Adrenal gland (tissue), 12 donors: ENCODE measurements around the gene CXCR5. TPM values are rescaled to one million over a fixed set of nuclear protein-coding genes. Genes with fewer than 3 reads are reported as not detected.

Source experiments
- DNase-seq, 7 donors: peaks; one replicate each; pipeline ENCODE4 v3.0.0-alpha.2; 2019 to 2020
- H3K27ac ChIP-seq, 5 donors: fragments of 200-600 bp; sonication (generic) in 4 of 5; 1 replicate in 3 of 5; 2 replicates in 2 of 5; pipeline versions ENCODE4 v1.5.1 to v1.8.0; 2016 to 2020; ENCODE audit warnings: mild to moderate bottlenecking in 1 of 5
- H3K27me3 ChIP-seq: fragments of 200-600 bp; 2 replicates; pipeline ENCODE4 v1.8.0; 2021
- H3K36me3 ChIP-seq, 2 donors: fragments of 200-600 bp; replicated peaks in 1 of 2; 1 replicate in 1 of 2; 2 replicates in 1 of 2; pipeline versions ENCODE4 v1.5.1 to v1.8.0; 2018 to 2022
- H3K4me1 ChIP-seq, 2 donors: fragments of 200-600 bp; replicated peaks in 1 of 2; 1 replicate in 1 of 2; 2 replicates in 1 of 2; pipeline versions ENCODE4 v1.5.1 to v1.8.0; 2018 to 2021
- H3K4me3 ChIP-seq, 4 donors: fragments of 200-600 bp; sonication (generic) in 3 of 4; one replicate each; pipeline ENCODE4 v1.5.1; 2016 to 2018
- H3K9me3 ChIP-seq, 3 donors: fragments of 200-600 bp; sonication (generic) in 1 of 3; replicated peaks in 1 of 3; 1 replicate in 2 of 3; 2 replicates in 1 of 3; pipeline versions ENCODE4 v1.5.1 to v1.8.0; 2016 to 2021
- CTCF ChIP-seq, 6 experiments: fragments of 450-650 bp in 4 of 6; fragments of 200-600 bp in 2 of 6; sonication (generic) in 1 of 6; IDR thresholded peaks; 1 replicate in 5 of 6; 2 replicates in 1 of 6; pipeline versions ENCODE4 v1.5.1 to v1.8.0; 2016 to 2021; ENCODE audit warnings: antibody characterized with exemption in 6 of 6, mild to moderate bottlenecking in 2 of 6, moderate library complexity in 1 of 6
- POLR2A ChIP-seq, 2 donors: fragments of 450-650 bp; IDR thresholded peaks; one replicate each; pipeline ENCODE4 v1.6.1; 2017; ENCODE audit warnings: antibody characterized with exemption in 2 of 2, mild to moderate bottlenecking in 2 of 2, moderate library complexity in 1 of 2
- WGBS, 4 donors: extraction: QIAGEN DNeasy Blood & Tissue Kit in 2 of 4; methylation state at CpG; one replicate each; pipeline versions ENCODE4 v1.1.5 to v1.1.7; 2013 to 2017; 5-methylcytosine and 5-hydroxymethylcytosine counted together
- intact Hi-C, 2 donors: fragments of 100-400 bp; cut with DNase I; formaldehyde crosslinking; loops; one replicate each; pipeline versions ENCODE4 v1.14.1 to v1.15.0; 2022 to 2023
- polyA plus RNA-seq, 3 donors: library from polyadenylated mRNA; stranded (reverse); fragments of 200-250 nt in 2 of 3; fragments of 350-450 nt in 1 of 3; fragmentation: Illumina TruSeq in 1 of 3; extraction: RNeasy Lipid Tissue Mini Kit (QIAGEN cat#74804) in 1 of 3; gene quantifications; one replicate each; pipeline ENCODE4 v1.2.3, GENCODE V29; 2013 to 2014
- total RNA-seq, 9 donors: library from RNA; depleted of rRNA in 4 of 9; stranded (reverse); fragments of >200 nt in 4 of 9; fragments of 120-200 nt in 1 of 9; fragmentation: NEBNext Ultra II Directional in 1 of 9; extraction: Animal tissue kit (Norgen Biotek cat#: 25700) in 1 of 9; gene quantifications; one replicate each; pipeline versions ENCODE4 v1.1.0 to v1.2.4, GENCODE V29; 2013 to 2023
- donor health status: healthy with polysubstance abuse.
- donor health status: Bipolar disorder and iron deficiency.
- donor health status: DM: yes; HTN: yes; CAD: no.
- donor health status: DM: no; HTN: no; CAD: no.
- donor health status: DM: no; HTN: no; CAD: no.
- donor health status: DM: yes; HTN: yes; CAD: no.

The CXCR5 gene
- total and polyA plus RNA-seq, 12 donors: 0.04 to 0.27 (median 0.14) TPM; not detected in 6

GRCh38 chr11:118877487-118878162 is 6.1 kb upstream of the CXCR5 start:
- Histone ChIP-seq H3K27ac (no peak overlapping the region), H3K9me3 (no peaks in the 10 kb centered on the region), H3K4me1 (no peaks in the 10 kb centered on the region), H3K27me3 (no peaks in the 10 kb centered on the region), H3K4me3 (no peak overlapping the region), H3K36me3 (no peaks in the 10 kb centered on the region)
- intact Hi-C loops: no loop called here
- DNase-seq: no peak
- WGBS, 4 donors: 89 to 92% (median 90%) methylated on average over 11 of the region's 11 CpGs
- TF ChIP-seq POLR2A (IDR thresholded peaks at IDR 0.05): no peak
- no peak for TF ChIP-seq CTCF (IDR thresholded peaks at IDR 0.05)

GRCh38 chr11:118878163-118878563 is 5.5 kb upstream of the CXCR5 start:
- Histone ChIP-seq H3K27me3 (no peaks in the 10 kb centered on the region), H3K27ac (no peak overlapping the region), H3K4me3 (no peak overlapping the region), H3K4me1 (no peaks in the 10 kb centered on the region), H3K9me3 (no peaks in the 10 kb centered on the region), H3K36me3 (no peaks in the 10 kb centered on the region)
- intact Hi-C loops: no loop called here
- WGBS, 4 donors: 84 to 95% (median 85%) methylated on average over 4 of the region's 4 CpGs
- no peak for DNase-seq
- no peak for TF ChIP-seq CTCF (IDR thresholded peaks at IDR 0.05)

GRCh38 chr11:118881228-118881627 is 2.5 kb upstream of the CXCR5 start:
- H3K27me3 ChIP-seq: no peaks in the 10 kb centered on the region
- no peak overlapping the region for H3K27ac ChIP-seq
- no peak overlapping the region for H3K4me3 ChIP-seq
- no peak for DNase-seq
- 78 to 89% (median 84%) methylated on average over 3 of the region's 3 CpGs for WGBS, 4 donors
- TF ChIP-seq POLR2A (IDR thresholded peaks at IDR 0.05) (no peak), CTCF (IDR thresholded peaks at IDR 0.05) (no peak)
- H3K9me3 ChIP-seq: no peaks in the 10 kb centered on the region
- H3K4me1 ChIP-seq: no peaks in the 10 kb centered on the region
- intact Hi-C loops: no loop called here
- no peaks in the 10 kb centered on the region for H3K36me3 ChIP-seq

- no peak overlapping the region for H3K4me3 ChIP-seq
- no peak overlapping the region for H3K27ac ChIP-seq
- H3K4me1 ChIP-seq: peaks cover 1 to 3% of the 10 kb centered on the region in 2 donors
- H3K9me3 ChIP-seq: no peaks in the 10 kb centered on the region
- 68 to 79% (median 73%) methylated on average over 5 of the region's 5 CpGs for WGBS, 4 donors
- intact Hi-C loops: no loop called here
- TF ChIP-seq POLR2A (IDR thresholded peaks at IDR 0.05) (no peak), CTCF (IDR thresholded peaks at IDR 0.05) (no peak)
- no peaks in the 10 kb centered on the region for H3K27me3 ChIP-seq
- no peak for DNase-seq
- no peaks in the 10 kb centered on the region for H3K36me3 ChIP-seq
Measured at GRCh38 chr11:118882491-118882890, 1.2 kb upstream of the CXCR5 start.
